ENCODE data around the gene ATP2B2.

Gene ATP2B2

DNA sequence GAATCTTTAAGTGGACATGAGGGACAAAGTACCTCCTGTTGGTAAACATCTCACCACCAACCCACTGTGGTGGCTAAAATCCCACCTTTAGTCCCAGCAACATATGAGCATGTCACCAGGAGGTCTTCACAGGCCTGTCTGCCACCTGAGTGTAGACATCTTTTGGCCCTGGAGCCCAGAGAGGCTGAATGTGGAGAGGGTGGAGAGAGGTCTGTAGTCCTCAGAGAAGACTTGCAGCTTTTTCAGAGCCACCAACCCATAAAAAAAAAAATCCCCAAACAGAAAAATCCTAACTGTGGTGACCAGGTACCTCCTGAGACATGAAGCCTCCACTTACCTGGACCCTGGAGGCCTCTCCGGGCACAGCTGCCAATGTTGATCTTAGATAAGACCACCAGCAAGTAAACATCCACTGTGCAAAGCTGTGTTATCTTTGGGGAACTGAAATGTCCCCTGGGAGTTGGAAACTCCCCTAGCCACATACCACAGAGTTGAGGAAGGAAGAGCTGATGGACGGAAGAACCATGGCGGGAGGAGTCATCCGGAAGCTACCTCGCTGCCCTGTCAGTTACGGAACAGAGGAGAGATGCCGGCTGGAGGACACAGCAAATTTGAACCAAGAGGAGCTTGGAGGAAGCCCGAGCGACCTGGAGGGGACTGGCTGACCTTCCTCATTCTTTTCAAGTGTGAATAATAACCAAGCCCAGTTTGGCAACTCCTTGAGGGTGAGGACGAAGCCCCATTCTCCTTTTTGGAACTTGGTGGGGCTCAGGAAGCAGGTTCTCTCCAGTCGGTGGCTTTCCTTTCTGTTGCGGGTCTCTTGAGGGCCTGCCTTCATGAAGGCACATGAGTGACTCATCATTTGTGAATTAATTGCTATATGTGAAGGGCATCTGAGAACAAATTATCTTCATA, 212.6 kb downstream of the ATP2B2 start, which contains the start of gene GHRL:
Gene GHRL (minus strand): TSS at position 443 of the 915 bp plus-strand sequence. CDS start 2,767 bp downstream, outside the sequence.
- no peaks in the 10 kb centered on the region for H3K4me1 ChIP-seq
- TF ChIP-seq, protein P1, sequence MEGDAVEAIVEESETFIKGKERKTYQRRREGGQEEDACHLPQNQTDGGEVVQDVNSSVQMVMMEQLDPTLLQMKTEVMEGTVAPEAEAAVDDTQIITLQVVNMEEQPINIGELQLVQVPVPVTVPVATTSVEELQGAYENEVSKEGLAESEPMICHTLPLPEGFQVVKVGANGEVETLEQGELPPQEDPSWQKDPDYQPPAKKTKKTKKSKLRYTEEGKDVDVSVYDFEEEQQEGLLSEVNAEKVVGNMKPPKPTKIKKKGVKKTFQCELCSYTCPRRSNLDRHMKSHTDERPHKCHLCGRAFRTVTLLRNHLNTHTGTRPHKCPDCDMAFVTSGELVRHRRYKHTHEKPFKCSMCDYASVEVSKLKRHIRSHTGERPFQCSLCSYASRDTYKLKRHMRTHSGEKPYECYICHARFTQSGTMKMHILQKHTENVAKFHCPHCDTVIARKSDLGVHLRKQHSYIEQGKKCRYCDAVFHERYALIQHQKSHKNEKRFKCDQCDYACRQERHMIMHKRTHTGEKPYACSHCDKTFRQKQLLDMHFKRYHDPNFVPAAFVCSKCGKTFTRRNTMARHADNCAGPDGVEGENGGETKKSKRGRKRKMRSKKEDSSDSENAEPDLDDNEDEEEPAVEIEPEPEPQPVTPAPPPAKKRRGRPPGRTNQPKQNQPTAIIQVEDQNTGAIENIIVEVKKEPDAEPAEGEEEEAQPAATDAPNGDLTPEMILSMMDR (IDR thresholded peaks at IDR 0.05; ENCODE audit: low read depth, low read length), result no peak
- DNase-seq, result no peak
- no peaks in the 10 kb centered on the region for H3K27me3 ChIP-seq
- no peak within 1 kb of the TSS for H3K4me3 ChIP-seq (ENCODE audit: low read depth, low read length)
- H3K36me3 ChIP-seq, result no peaks in the 10 kb centered on the region
- H3K9me3 ChIP-seq, result no peaks in the 10 kb centered on the region

DNA sequence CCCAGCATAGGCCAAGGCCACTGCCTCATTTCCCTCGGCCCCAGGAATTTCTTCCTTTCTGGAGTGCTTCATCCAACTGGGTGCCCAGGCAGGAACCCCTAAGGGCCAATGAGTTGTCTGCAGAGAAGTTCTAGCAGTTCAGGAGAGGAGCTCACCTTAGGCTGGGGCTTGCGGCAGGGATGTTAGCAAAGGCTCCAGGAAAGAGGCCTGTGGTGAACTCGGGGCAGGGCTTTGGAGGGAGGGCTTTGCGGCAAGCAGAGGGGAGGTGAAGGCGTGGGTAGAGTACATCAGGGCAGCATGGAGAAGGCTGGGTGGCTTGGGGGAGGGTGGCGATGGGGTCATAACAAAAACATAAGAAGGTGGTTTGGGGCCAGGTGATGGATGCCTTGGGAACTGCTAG, 213.7 kb downstream of the ATP2B2 start:
- TF ChIP-seq, protein P1 (IDR thresholded peaks at IDR 0.05; ENCODE audit: low read depth, low read length), result no peak
- H3K9me3 ChIP-seq, result no peaks in the 10 kb centered on the region
- H3K4me3 ChIP-seq (ENCODE audit: low read depth, low read length), result no peak overlapping the region
- no peaks in the 10 kb centered on the region for H3K36me3 ChIP-seq
- H3K4me1 ChIP-seq, result no peaks in the 10 kb centered on the region
- no peaks in the 10 kb centered on the region for H3K27me3 ChIP-seq
- DNase-seq, result no peak

DNA sequence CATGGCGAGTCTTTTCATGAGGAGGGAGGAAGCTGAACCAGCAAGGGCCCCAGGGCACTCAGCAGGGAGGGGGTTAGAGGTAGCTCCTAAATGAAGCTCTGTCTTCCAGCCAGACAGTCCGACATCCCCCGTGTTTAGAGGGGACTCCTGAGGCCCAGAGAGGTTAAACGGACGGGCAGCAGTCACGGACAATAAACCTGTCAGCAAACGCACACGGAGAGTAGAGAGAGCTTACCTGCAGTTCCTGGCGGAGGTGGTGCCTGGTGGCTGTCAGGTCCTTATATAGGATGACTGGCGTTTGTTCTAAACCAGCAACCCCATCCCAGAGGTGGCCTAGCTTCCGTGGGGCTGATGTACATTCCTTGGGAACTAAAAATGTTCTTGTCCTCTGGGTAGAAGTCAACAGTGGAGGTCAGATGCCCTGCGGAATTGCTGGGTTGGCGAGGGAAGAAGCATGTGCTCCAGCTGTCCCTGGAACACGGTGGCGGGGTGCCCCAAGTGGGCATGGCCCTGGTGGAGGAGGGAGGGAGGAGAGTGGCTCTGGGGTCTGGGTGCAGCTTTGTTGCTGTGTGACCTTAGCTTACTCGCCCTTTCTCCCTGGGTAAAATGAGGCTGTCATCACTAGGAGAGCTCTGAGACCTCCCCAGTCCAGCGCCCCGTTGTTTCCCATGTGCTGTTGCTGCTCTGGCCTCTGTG, 214.8 kb downstream of the ATP2B2 start:
- TF ChIP-seq, protein P1 (IDR thresholded peaks at IDR 0.05; ENCODE audit: low read depth, low read length), result no peak
- Histone ChIP-seq H3K4me1 (no peaks in the 10 kb centered on the region), H3K27me3 (no peaks in the 10 kb centered on the region), H3K36me3 (no peaks in the 10 kb centered on the region), H3K9me3 (no peaks in the 10 kb centered on the region), H3K4me3 (ENCODE audit: low read depth, low read length) (no peak overlapping the region)
- no peak for DNase-seq

- no peaks in the 10 kb centered on the region for H3K36me3 ChIP-seq
Measured at GRCh38 chr3:10289787-10290355, 215.5 kb downstream of the ATP2B2 start.

GRCh38 chr3:10289077-10289476, 216.3 kb downstream of the ATP2B2 start:
- Histone ChIP-seq H3K9me3 (no peaks in the 10 kb centered on the region), H3K4me3 (ENCODE audit: low read depth, low read length) (no peak overlapping the region), H3K4me1 (no peaks in the 10 kb centered on the region), H3K36me3 (no peaks in the 10 kb centered on the region), H3K27me3 (no peaks in the 10 kb centered on the region)
- no peak for DNase-seq
- TF ChIP-seq, protein P1 (IDR thresholded peaks at IDR 0.05; ENCODE audit: low read depth, low read length), result no peak

More at GRCh38 chr3:10289787-10290355, 215.5 kb downstream of the ATP2B2 start:
- Histone ChIP-seq H3K27me3 (no peaks in the 10 kb centered on the region), H3K9me3 (no peaks in the 10 kb centered on the region), H3K4me1 (no peaks in the 10 kb centered on the region), H3K4me3 (ENCODE audit: low read depth, low read length) (no peak overlapping the region)
- TF ChIP-seq, protein P1 (IDR thresholded peaks at IDR 0.05; ENCODE audit: low read depth, low read length), result no peak
- DNase-seq, result no peak

All from BE2C (cell line).